Loucy (cell line): ENCODE measurements around the gene ZNF878.

Source experiments
- H2AFZ ChIP-seq: fragments of 200-600 bp; sonication (generic); 2 replicates; pipeline ENCODE4 v1.6.0; 2016; ENCODE audit warnings: antibody characterized with exemption, mild to moderate bottlenecking, low read length, moderate library complexity
- H3F3A ChIP-seq: fragments of 200-600 bp; 2 replicates; pipeline ENCODE4 v1.6.0; 2016; ENCODE audit warnings: antibody characterized with exemption, low read depth, mild to moderate bottlenecking
- H3K27me3 ChIP-seq: fragments of 200-600 bp; sonication (generic); 2 replicates; pipeline ENCODE4 v1.6.1; 2014; ENCODE audit warnings: low read length, mild to moderate bottlenecking; ENCODE audit not compliant: insufficient read depth, poor library complexity, severe bottlenecking
- H3K36me3 ChIP-seq: fragments of 200-600 bp; sonication (generic); 2 replicates; pipeline ENCODE4 v1.6.1; 2016; ENCODE audit warnings: low read length; ENCODE audit not compliant: insufficient read depth
- H3K4me1 ChIP-seq: fragments of 200-600 bp; sonication (generic); 2 replicates; pipeline ENCODE4 v1.5.1; 2014; ENCODE audit warnings: low read length, mild to moderate bottlenecking; ENCODE audit not compliant: insufficient read depth, poor library complexity, severe bottlenecking
- H3K4me2 ChIP-seq: fragments of 200-600 bp; sonication (generic); 2 replicates; pipeline ENCODE4 v1.6.0; 2014; ENCODE audit warnings: antibody characterized with exemption, low read length, low read depth, mild to moderate bottlenecking; ENCODE audit not compliant: poor library complexity, severe bottlenecking
- H3K4me3 ChIP-seq: fragments of 200-600 bp; sonication (generic); 2 replicates; pipeline ENCODE4 v1.5.1; 2014; ENCODE audit warnings: low read length, mild to moderate bottlenecking, mixed read lengths; ENCODE audit not compliant: poor library complexity, severe bottlenecking
- H3K79me2 ChIP-seq: fragments of 200-600 bp; sonication (generic); 2 replicates; pipeline ENCODE4 v1.6.1; 2014; ENCODE audit warnings: low read length; ENCODE audit not compliant: insufficient read depth
- H3K9ac ChIP-seq: fragments of 200-600 bp; sonication (generic); 2 replicates; pipeline ENCODE4 v1.6.0; 2014; ENCODE audit warnings: mild to moderate bottlenecking, low read depth, low read length, moderate library complexity; ENCODE audit not compliant: poor library complexity, severe bottlenecking
- H3K9me2 ChIP-seq: fragments of 200-600 bp; sonication (generic); replicated peaks from 2 replicates; pipeline ENCODE4 v1.6.1; 2016; ENCODE audit warnings: low read depth, low read length, mixed read lengths
- H3K9me3 ChIP-seq: fragments of 200-600 bp; sonication (generic); 2 replicates; pipeline ENCODE4 v1.6.1; 2014; ENCODE audit warnings: mild to moderate bottlenecking, antibody characterized with exemption, low read length, low read depth; ENCODE audit not compliant: insufficient read depth
- H4K20me1 ChIP-seq: fragments of 200-600 bp; sonication (generic); 2 replicates; pipeline ENCODE4 v1.6.0; 2014; ENCODE audit warnings: antibody characterized with exemption, low read length, mild to moderate bottlenecking; ENCODE audit not compliant: insufficient read depth, poor library complexity, severe bottlenecking
- CTCF ChIP-seq: fragments of 200-600 bp; sonication (generic); conservative IDR thresholded peaks from 2 replicates; pipeline ENCODE4 v1.5.1; 2014; ENCODE audit warnings: mild to moderate bottlenecking, antibody characterized with exemption, low read length
- EZH2phosphoT487 ChIP-seq: fragments of 200-600 bp; IDR thresholded peaks from 2 replicates; pipeline ENCODE4 v1.6.1; 2018; ENCODE audit warnings: antibody characterized with exemption, mild to moderate bottlenecking, moderate library complexity, borderline replicate concordance

ZNF878 gene

GRCh38 chr19:12093777-12094176 lies 41.0 kb upstream of the ZNF878 start:
- Histone ChIP-seq H4K20me1 (no peaks in the 10 kb centered on the region), H2AFZ (no peak overlapping the region), H3F3A (no peaks in the 10 kb centered on the region), H3K9ac (no peak overlapping the region), H3K9me3 (no peaks in the 10 kb centered on the region), H3K9me2 (no peaks in the 10 kb centered on the region), H3K4me2 (no peak overlapping the region), H3K36me3 (no peaks in the 10 kb centered on the region), H3K4me1 (no peaks in the 10 kb centered on the region), H3K4me3 (no peak overlapping the region), H3K79me2 (no peaks in the 10 kb centered on the region), H3K27me3 (no peaks in the 10 kb centered on the region)
- TF ChIP-seq CTCF: no peak
- TF ChIP-seq EZH2phosphoT487: no peak

GRCh38 chr19:12092956-12093355 lies 40.2 kb upstream of the ZNF878 start:
- no peaks in the 10 kb centered on the region for H4K20me1 ChIP-seq
- H3K4me1 ChIP-seq: no peaks in the 10 kb centered on the region
- no peaks in the 10 kb centered on the region for H3K9me2 ChIP-seq
- peak overlapping the region; percentile 35 for H3K4me2 ChIP-seq
- H3K36me3 ChIP-seq: no peaks in the 10 kb centered on the region
- H3K79me2 ChIP-seq: no peaks in the 10 kb centered on the region
- peak overlapping the region; percentile 76 for H3K9ac ChIP-seq
- no peaks in the 10 kb centered on the region for H3F3A ChIP-seq
- no peaks in the 10 kb centered on the region for H3K9me3 ChIP-seq
- TF ChIP-seq EZH2phosphoT487 (no peak), CTCF (no peak)
- no peaks in the 10 kb centered on the region for H3K27me3 ChIP-seq
- no peak overlapping the region for H2AFZ ChIP-seq
- H3K4me3 ChIP-seq: peak overlapping the region; percentile 66

- TF ChIP-seq EZH2phosphoT487 (no peak), CTCF (no peak)
- Histone ChIP-seq H3K9me2 (no peaks in the 10 kb centered on the region), H3K79me2 (no peaks in the 10 kb centered on the region), H3K36me3 (no peaks in the 10 kb centered on the region), H4K20me1 (no peaks in the 10 kb centered on the region), H3K4me3 (peak overlapping the region; percentile 66), H3K4me1 (no peaks in the 10 kb centered on the region), H3F3A (no peaks in the 10 kb centered on the region), H3K27me3 (no peaks in the 10 kb centered on the region), H3K9me3 (no peaks in the 10 kb centered on the region), H3K9ac (peak overlapping the region; percentile 76), H3K4me2 (peak overlapping the region; percentile 35), H2AFZ (peak overlapping the region; percentile 77; the same call in 1 of the 2 replicates)
These were observed 39.5 kb upstream of the ZNF878 start for GRCh38 chr19:12092065-12092867.
